ENCODE measurements around the gene ME3.

ME3 gene

DNA sequence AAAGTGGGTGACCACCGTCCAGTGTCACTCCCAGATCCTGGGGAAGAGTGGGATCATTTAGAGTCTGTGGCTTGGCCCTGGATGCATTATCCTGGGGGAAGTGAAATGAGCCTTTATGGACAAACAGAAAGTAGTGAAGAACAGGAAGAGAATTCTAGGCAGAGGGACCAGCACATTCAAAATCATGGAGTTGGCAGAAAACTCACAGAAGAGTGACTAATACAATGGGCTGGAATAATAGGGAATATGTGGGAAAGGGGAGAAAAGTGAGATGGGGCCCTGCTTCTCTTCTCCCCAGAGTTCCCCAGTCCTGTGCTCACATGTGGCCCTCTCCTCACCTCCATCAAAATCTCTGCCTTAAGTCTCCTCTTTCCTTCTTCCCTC, 213.4 kb downstream of the ME3 start:
- H3K27me3 ChIP-seq (ENCODE audit: insufficient read depth, poor library complexity, severe bottlenecking): no peaks in the 10 kb centered on the region
- TF ChIP-seq, protein P1, sequence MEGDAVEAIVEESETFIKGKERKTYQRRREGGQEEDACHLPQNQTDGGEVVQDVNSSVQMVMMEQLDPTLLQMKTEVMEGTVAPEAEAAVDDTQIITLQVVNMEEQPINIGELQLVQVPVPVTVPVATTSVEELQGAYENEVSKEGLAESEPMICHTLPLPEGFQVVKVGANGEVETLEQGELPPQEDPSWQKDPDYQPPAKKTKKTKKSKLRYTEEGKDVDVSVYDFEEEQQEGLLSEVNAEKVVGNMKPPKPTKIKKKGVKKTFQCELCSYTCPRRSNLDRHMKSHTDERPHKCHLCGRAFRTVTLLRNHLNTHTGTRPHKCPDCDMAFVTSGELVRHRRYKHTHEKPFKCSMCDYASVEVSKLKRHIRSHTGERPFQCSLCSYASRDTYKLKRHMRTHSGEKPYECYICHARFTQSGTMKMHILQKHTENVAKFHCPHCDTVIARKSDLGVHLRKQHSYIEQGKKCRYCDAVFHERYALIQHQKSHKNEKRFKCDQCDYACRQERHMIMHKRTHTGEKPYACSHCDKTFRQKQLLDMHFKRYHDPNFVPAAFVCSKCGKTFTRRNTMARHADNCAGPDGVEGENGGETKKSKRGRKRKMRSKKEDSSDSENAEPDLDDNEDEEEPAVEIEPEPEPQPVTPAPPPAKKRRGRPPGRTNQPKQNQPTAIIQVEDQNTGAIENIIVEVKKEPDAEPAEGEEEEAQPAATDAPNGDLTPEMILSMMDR (IDR thresholded peaks at IDR 0.05; ENCODE audit: insufficient read depth, low read length): no peak
- TF ChIP-seq GABPA (IDR thresholded peaks at IDR 0.05; ENCODE audit: low read depth) (no peak), POLR2AphosphoS5 (IDR thresholded peaks at IDR 0.05; ENCODE audit: low read depth) (no peak), SPI1 (IDR thresholded peaks at IDR 0.05; ENCODE audit: borderline replicate concordance, low read depth) (no peak)
- TF ChIP-seq, protein P2, sequence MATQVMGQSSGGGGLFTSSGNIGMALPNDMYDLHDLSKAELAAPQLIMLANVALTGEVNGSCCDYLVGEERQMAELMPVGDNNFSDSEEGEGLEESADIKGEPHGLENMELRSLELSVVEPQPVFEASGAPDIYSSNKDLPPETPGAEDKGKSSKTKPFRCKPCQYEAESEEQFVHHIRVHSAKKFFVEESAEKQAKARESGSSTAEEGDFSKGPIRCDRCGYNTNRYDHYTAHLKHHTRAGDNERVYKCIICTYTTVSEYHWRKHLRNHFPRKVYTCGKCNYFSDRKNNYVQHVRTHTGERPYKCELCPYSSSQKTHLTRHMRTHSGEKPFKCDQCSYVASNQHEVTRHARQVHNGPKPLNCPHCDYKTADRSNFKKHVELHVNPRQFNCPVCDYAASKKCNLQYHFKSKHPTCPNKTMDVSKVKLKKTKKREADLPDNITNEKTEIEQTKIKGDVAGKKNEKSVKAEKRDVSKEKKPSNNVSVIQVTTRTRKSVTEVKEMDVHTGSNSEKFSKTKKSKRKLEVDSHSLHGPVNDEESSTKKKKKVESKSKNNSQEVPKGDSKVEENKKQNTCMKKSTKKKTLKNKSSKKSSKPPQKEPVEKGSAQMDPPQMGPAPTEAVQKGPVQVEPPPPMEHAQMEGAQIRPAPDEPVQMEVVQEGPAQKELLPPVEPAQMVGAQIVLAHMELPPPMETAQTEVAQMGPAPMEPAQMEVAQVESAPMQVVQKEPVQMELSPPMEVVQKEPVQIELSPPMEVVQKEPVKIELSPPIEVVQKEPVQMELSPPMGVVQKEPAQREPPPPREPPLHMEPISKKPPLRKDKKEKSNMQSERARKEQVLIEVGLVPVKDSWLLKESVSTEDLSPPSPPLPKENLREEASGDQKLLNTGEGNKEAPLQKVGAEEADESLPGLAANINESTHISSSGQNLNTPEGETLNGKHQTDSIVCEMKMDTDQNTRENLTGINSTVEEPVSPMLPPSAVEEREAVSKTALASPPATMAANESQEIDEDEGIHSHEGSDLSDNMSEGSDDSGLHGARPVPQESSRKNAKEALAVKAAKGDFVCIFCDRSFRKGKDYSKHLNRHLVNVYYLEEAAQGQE (IDR thresholded peaks at IDR 0.05; ENCODE audit: insufficient replicate concordance, low read depth): no peak
- no peak overlapping the region for H3K27ac ChIP-seq (replicated peaks)
- H3K4me3 ChIP-seq (replicated peaks; ENCODE audit: insufficient read depth, low read length): no peak overlapping the region
- DNase-seq (ENCODE audit: low read depth in 1 of 2, low spot score in 1 of 2): no peak

- DNase-seq (ENCODE audit: low read depth in 1 of 2, low spot score in 1 of 2): no peak
- no peak overlapping the region for H3K27ac ChIP-seq (replicated peaks)
Observed at GRCh38 chr11:86458294-86459001, 214.0 kb downstream of the ME3 start.

DNA sequence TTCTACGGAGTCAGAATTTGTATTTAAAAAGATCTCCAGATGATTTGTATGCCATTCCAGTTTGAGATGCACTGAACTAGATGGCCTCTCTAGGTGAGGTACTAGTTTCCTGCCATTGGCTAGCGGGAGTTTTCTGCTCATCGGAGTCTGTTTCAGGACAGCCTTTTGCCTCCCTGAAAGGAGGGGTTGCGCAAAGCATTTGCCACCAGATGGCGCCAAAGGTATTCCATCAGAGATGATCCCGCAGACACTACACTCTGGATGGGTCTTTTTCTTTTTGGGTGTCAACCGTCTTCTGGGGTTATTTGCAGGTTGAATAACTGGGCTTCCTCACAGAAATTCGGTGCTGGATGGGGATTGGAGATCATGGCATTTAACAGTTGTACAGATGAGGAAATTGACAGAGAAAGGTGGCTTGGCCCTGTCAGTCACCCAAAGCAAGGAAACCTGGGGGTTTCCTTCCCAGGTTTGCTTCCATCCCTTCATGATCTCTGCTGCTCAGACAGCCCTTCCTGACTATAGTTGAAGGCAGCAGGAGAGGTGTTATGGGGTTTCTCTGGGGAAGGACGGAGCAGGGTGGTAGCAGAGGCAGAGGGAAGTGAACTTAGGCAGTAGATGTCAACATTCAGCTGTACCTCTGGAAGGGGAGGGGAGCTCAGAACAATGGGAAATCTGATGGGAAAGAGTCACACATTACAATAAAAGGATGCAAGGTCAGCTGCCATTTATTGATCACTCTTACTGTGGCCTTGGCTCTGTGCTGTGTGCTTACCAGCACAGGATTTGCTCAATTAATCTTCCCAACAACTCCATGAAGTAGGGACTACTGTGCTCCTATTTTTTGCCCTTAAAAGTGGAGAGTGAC, 216.1 kb downstream of the ME3 start:
- DNase-seq (ENCODE audit: low read depth in 1 of 2, low spot score in 1 of 2): peak; percentile 18 to 75
- Histone ChIP-seq H3K27me3 (ENCODE audit: insufficient read depth, poor library complexity, severe bottlenecking) (no peaks in the 10 kb centered on the region), H3K27ac (replicated peaks) (no peak overlapping the region), H3K4me3 (replicated peaks; ENCODE audit: insufficient read depth, low read length) (no peak overlapping the region)
- no peak for TF ChIP-seq SPI1 (IDR thresholded peaks at IDR 0.05; ENCODE audit: borderline replicate concordance, low read depth)
- TF ChIP-seq, protein P2 (IDR thresholded peaks at IDR 0.05; ENCODE audit: insufficient replicate concordance, low read depth): no peak
- TF ChIP-seq GABPA (IDR thresholded peaks at IDR 0.05; ENCODE audit: low read depth): no peak
- TF ChIP-seq, protein P1 (IDR thresholded peaks at IDR 0.05; ENCODE audit: insufficient read depth, low read length): peak; percentile 89

More at GRCh38 chr11:86458294-86459001, 214.0 kb downstream of the ME3 start:
- TF ChIP-seq POLR2AphosphoS5 (IDR thresholded peaks at IDR 0.05; ENCODE audit: low read depth) (no peak), SPI1 (IDR thresholded peaks at IDR 0.05; ENCODE audit: borderline replicate concordance, low read depth) (no peak), GABPA (IDR thresholded peaks at IDR 0.05; ENCODE audit: low read depth) (no peak)
- TF ChIP-seq, protein P1 (IDR thresholded peaks at IDR 0.05; ENCODE audit: insufficient read depth, low read length): no peak
- TF ChIP-seq, protein P2 (IDR thresholded peaks at IDR 0.05; ENCODE audit: insufficient replicate concordance, low read depth): no peak
- no peak overlapping the region for H3K4me3 ChIP-seq (replicated peaks; ENCODE audit: insufficient read depth, low read length)
- H3K27me3 ChIP-seq (ENCODE audit: insufficient read depth, poor library complexity, severe bottlenecking): no peaks in the 10 kb centered on the region

Data from HL-60 (cell line).